ENCODE measurements around the gene DDX5.

DNA sequence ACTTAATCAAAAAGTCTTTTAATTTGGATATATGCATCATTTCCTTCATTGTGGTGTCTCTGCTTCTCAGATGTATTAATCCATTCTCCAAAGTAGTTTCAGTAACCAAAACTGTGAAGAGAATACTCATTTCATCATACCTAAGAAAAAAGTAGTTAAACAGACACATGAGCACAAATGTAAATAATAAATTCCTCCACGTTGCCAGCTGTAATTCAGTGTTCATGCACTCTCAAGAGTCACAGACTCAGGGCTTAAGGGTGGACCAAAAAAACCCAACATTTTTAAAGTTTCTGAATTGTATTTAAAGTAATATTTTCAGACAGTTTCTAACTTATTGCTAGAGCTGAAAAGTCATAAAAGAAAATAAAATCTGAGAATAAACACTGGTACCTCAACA is 28.2 kb downstream of the DDX5 start:
- TF ChIP-seq CTCF (IDR thresholded peaks at IDR 0.05), result no peak
- no peak for TF ChIP-seq EZH2 (IDR thresholded peaks at IDR 0.05; ENCODE audit: borderline replicate concordance, insufficient read depth, low read depth, low read length, poor library complexity, severe bottlenecking)
